RKO (cell line): ENCODE results near the gene MBD5.
"Not testable (repeated sequence)": the region's sequence is repeated elsewhere in the genome, so short reads cannot be mapped to it uniquely, and the experiment has no call there.

ENCODE experiments used
- DNase-seq: peaks from one replicate; pipeline ENCODE4 v3.0.0-alpha.2; 2016; ENCODE audit warnings: low spot score

Gene MBD5

DNA sequence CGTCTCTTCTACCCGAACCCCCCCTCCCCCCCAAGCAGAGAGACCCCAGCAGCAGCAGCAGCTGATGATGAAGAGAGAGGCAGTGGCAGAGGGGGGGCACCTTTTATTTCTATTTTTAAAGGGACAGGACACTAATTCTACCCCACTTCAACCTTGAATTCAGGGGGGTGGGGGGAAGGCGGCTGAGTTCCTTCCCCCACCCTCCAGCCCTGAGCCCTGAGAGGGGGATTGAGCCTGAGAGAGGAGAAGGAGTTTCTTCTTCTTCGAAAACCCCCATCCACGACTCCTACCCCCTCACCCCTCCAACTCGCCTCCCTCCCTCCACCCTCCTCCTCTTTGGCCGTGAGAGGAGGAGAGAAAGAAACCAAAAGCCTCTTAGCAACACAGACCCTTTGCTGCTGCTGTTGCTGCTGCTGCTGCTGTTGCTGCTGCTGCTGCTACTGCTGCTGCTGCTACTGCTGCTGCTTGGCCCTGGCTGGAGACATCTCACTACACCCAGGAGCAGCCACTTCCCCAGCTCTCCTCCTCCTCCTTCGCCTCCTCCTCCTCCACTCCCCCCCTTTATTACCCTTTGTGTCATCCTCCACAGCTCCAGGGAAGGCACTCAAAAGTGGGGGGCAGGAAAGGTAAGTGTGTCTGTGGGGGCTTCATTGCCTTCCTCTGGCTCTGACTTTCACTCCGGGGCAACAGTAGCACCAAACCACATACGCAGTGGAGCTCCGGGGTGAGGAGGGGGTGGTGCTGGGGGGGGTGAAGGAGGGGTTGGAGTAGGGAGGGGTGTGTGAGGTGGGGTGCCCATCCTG is at the start of gene MBD5:
Gene MBD5, plus strand, starts transcription at position 33 of the 803 bp plus-strand sequence.
- peak; percentile 57 for DNase-seq

- DNase-seq = no peak
Measured at GRCh38 chr2:147976102-147976501, 44.8 kb upstream of the MBD5 start.

- DNase-seq = no peak
Measured at GRCh38 chr2:147977679-147978078, 43.2 kb upstream of the MBD5 start.

GRCh38 chr2:147980940-147981528 is 39.9 kb upstream of the MBD5 start:
- no peak for DNase-seq

DNA sequence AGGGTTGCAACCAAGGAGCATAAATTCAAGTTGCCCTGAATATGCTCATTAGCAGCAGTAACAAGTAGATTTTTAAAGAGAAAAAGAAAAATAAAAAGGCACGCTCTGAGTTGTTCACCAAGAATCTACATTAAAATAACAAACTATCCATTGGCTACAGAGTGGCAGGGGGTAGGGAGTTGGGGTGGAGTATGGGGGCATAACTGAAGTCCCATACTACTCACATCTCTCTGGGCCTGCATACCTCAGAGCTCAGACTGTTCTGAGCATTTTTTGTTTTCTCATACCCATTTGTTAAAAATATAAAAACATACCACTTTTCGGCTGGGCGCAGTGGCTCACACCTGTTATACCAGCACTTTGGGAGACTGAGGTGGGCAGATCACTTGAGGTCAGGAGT is 31.8 kb upstream of the MBD5 start:
- no peak for DNase-seq

- peak; percentile 74 for DNase-seq
Measured at GRCh38 chr2:147989809-147990403, 31.0 kb upstream of the MBD5 start.

GRCh38 chr2:147994965-147995364 is 25.9 kb upstream of the MBD5 start:
- not testable (repeated sequence) for DNase-seq

- no peak for DNase-seq
Measured at GRCh38 chr2:147996828-147997227, 24.1 kb upstream of the MBD5 start.

DNA sequence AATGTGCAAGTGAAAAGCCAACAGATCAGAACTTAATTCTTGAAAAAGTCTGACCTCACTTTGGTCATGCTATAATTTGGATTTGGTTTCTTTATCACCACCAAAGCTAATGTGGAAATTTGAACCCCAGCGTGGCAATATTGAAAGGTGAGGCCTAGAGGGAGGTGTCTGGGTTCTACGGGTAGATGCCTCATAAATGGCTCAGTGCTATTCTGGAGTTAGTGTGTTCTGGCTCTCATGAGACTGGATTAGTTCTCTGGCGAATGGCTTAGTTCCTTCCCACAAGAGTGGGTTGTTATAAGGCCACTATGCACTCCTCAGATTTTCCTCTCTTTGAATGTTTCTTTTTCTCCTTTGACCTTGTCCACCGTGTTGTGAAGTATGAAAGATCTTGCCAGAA is 22.7 kb upstream of the MBD5 start:
- DNase-seq = no peak

- DNase-seq = no peak
Measured at GRCh38 chr2:147999126-147999525, 21.8 kb upstream of the MBD5 start.

GRCh38 chr2:148000095-148000494 is 20.8 kb upstream of the MBD5 start:
- no peak for DNase-seq

DNA sequence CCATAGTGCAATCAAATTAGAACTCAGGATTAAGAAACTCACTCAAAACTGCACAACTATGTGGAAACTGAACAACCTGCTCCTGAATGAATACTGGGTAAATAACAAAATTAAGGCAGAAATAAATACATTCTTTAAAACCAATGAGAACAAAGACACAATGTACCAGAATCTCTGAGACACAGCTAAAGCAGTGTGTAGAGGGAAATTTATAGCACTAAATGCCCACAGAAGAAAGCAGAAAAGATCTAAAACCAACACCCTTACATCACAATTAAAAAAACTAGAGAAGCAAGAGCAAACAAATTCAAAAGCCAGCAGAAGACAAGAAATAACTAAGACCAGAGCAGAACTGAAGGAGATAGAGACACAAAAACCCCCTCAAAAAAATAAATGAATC is 18.5 kb upstream of the MBD5 start:
- not testable (repeated sequence) for DNase-seq

DNA sequence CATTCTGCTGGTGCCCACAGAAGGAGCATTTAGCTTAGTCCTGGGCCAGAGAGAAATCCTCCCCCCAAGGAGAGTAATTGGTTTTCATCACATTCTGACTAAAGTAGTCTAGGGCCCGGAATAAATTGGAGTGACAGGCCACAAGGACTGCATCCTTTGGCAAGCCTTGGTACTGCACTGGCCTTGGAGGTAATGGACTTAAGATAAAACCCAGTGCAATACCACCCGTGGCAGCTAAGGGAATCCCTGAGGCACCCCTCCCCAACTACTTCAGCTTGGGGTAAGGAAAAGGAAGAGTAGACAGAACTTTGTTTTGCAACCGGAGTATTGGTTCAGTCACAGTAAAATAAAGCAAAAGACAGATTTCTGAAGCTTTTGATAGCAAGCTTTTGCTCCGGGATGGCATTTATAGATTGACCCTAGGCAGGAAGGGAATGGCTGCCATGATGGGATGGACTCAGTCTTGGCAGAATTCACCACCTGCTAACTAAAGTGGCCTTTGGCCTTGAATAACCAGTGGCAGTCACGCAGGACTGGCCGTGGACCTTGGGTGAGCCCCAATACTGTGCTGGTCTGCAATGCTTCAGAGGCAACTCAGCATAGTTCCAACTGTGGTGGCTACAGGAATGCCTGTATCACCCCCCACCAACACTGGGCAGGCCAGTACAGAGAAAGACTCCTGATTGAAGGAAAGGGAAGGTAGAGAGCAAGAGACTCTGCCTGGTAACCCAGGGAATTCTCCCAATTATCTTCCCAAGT is 14.5 kb upstream of the MBD5 start:
- no peak for DNase-seq

DNA sequence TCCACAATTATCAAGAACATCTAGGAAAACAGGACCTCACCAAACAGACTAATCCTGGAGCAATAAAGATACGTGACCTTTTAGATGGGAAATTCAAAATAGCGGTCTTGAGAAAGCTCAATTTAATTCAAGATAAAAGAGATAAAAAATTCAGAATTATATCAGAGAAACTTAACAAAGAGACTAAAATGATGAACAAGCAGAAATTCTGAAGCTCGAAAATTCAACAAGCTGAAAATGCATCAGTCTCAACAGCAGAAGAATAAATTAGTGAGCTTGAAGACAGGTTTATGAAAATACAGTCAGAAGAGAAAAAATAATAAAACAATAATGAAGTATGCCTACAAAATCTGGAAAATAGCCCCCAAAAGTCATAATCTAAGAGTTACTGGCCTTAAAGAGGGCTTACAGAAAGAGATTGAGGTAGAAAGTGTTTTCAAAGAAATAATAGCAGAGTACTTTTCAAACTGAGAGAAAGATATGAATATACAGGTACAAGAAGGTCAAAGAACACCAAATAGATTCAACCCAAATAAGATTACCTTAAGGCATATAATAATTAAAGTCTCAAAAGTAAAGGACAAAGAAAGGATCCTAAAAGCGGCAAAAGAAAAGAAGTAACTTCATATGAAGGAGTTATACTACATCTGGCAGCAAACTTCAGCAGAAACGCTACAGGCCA is 13.5 kb upstream of the MBD5 start:
- DNase-seq = no peak

DNA sequence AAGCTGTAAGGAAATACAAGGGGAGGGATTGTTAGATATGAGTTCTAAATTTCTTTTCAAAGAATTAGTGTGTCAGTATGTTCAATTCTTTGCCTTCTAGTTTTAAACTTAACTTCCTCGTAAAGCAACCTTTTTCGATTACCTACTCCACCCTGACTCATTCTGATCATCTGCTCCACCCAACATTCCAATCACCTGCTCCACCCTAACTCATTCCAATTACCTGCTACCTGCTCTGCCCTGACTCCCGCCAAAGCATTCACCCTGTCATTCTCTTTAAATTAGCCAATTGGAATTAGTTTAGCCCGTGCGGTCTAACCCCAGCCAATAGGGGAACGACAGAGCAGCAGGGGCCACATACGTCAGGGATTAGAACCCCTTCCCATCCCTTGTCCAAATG is 12.5 kb upstream of the MBD5 start:
- not testable (repeated sequence) for DNase-seq

- no peak for DNase-seq
Measured at GRCh38 chr2:148013876-148014275, 7.0 kb upstream of the MBD5 start.

- no peak for DNase-seq
Measured at GRCh38 chr2:148014616-148015015, 6.3 kb upstream of the MBD5 start.

DNA sequence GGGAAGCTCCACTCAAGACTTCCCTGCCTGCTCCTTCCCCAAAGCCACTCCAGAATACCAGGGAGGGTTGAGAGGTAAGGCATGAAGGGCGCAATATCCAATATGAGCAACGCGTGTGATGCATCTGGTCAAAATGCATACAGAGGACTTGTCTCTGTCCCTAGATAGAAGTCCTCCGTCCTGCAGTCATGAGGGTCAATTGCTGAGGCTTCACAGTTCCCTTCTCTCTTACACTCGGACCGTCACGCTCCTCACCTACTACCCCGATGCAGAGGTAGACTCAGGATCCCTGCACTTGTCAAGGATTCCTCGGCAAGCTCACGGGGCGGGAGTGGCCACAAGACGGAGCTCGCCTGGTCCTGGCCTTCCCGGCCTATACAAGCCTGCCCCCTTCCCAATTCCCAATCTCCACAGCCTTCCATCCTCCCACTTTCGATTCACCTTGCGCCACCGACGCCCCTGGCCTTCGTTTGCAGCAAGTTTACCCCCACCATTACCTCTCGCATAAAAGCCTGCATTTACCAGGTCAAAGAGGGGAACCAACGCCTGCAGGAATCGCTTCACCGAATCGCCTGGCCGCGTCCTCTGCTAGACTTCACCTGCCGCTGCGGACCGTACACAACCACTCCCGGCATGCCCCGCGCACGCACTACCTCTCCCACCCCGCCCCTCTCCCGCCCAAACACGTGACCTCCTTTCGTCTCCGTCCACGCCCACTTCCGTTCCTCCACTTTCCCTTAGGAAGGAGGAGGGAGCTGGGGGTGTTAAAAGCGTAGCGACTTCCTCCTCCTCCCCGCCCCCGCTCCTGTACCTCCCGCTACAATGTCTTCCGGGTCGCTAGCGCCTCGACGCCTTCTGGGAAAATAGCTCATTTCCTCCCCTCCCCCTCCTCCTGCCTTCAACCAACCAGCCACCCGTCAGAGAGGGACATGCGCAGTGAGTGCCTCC is 506 bp upstream of the MBD5 start, which contains the start of gene ORC4:
Gene ORC4, minus strand, starts transcription at position 627 of the 948 bp plus-strand sequence. CDS start 44,779 bp downstream, outside the sequence.
- peak; percentile 99 for DNase-seq

DNA sequence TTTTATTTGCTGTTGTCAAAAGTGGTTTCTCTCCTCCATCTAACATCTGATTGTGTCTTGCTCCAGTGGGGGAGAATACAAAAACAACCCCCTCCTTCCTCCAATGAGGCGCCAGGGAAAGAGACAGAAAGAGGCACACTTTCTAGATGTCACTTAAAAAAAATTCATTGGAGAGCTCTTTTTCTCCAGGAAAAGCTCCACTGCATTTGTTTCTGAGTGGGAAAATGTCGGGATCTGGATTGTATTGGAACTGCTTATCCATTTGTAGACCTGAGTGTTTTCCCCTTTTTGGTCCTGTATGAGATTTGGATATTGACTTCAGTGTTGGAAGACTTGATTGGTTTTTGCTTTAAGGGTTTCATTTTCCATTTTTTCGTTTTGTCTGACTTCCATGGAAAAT is 995 bp downstream of the MBD5 start:
- DNase-seq = peak; percentile 28

GRCh38 chr2:148022351-148022750 is 1.5 kb downstream of the MBD5 start:
- DNase-seq = no peak

DNA sequence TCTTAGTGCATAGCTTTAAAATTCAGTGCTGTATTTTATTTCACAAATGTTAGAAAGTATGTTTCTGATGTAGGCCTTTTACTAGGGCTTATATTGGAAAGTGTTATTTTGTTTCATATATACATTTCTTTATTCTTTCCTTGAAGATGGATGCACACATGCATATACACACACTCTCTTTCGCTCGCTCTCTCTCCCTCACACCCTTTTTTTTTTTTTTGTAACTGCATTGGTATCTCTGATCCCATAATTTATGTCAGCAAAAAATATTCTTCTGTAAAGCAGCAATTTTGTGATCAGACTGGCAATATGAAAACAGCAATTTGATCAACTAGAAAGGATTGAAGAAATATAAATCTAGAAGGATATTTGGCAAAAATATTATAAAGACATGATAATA is 2.0 kb downstream of the MBD5 start:
- DNase-seq = no peak
